Left kidney (tissue), 2 donors: ENCODE results near the gene CPSF4. TPM values are rescaled to one million over a fixed set of nuclear protein-coding genes. Genes with fewer than 3 reads are reported as not detected.
"Not testable (repeated sequence)": the region's sequence is repeated elsewhere in the genome, so short reads cannot be mapped to it uniquely, and the experiment has no call there.

Experiments used
- DNase-seq: peaks from one replicate; pipeline ENCODE4 v3.0.0-alpha.2; 2013
- polyA plus RNA-seq: library from polyadenylated mRNA; unstranded; fragments of 120-200 nt; gene quantifications from one replicate; pipeline ENCODE4 v1.2.1, GENCODE V29; 2013; ENCODE audit not compliant: insufficient read length

CPSF4 gene
- polyA plus RNA-seq, 1 donor = 41.8 TPM

- no peak for DNase-seq
These were observed 46.4 kb downstream of the CPSF4 start for GRCh38 chr7:99485094-99485493.

DNA sequence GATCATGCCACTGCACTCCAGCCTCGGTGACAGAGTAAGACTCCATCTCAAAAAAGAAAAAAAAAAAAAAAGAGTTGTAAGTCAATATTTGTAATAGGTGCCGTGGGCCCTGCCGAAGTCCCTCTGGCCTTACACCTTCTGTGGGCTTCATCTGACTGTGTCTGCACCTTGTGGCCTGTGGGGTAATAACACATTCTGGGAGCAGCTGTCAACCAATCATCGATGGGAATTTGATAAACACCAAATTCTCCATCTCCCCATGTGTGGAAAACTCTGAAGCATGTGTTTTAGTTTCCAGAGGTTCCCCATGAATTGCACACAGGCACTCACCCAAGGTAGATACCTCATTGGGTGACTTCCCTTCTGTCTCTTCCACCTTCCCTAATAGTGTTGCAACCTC is 50.5 kb downstream of the CPSF4 start:
- no peak for DNase-seq

- DNase-seq = no peak
These were observed 52.1 kb downstream of the CPSF4 start for GRCh38 chr7:99490878-99491277.

- DNase-seq = no peak
These were observed 55.1 kb downstream of the CPSF4 start for GRCh38 chr7:99493823-99494222.

- no peak for DNase-seq
These were observed 59.2 kb downstream of the CPSF4 start for GRCh38 chr7:99497766-99498545.

- no peak for DNase-seq
These were observed 59.8 kb downstream of the CPSF4 start for GRCh38 chr7:99498546-99498944.

DNA sequence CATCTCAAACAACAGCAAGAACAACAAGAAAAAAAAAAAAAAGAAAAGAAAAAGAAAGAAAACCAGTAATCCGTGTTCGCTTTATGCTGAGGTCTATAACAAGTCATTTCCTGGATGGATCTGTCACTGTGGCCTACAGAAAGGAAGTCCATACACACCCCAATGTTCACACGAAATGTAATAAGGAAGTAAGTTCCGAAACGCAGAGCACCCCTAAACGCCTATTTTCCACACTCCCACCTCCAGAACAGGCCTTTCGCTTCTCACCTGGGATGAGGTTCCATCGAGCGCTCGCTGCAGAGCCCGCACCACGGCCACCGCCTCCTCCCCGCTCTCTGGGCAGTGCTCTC is 60.6 kb downstream of the CPSF4 start:
- no peak for DNase-seq

GRCh38 chr7:99499721-99500636 is 61.2 kb downstream of the CPSF4 start, which contains the start of gene ZNF394:
Gene ZNF394 (minus strand): TSS chr7:99500281. CDS start chr7:99500093, 188 bp downstream.
- DNase-seq = peak; percentile 94

- no peak for DNase-seq
These were observed 61.9 kb downstream of the CPSF4 start for GRCh38 chr7:99500637-99501009.

DNA sequence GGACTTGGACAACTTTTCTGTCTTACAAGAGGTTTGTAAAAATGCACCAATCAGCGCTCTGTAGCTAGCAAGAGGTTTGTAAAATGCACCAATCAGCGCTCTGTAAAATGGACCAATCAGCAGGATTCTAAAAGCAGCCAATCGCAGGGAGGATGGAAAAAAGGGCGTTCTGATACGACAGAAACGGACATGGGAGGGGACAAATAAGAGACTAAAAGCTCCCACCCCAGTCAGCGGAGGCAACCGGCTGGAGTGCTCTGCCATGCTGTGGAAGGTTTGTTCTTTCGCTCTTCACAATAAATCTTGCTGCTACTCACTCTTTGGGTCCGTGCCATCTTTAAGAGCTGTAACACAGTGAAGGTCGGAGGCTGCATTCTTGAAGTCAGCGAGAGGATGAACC is 62.5 kb downstream of the CPSF4 start:
- DNase-seq = not testable (repeated sequence)

- DNase-seq = no peak
These were observed 65.5 kb downstream of the CPSF4 start for GRCh38 chr7:99504281-99504602.

DNA sequence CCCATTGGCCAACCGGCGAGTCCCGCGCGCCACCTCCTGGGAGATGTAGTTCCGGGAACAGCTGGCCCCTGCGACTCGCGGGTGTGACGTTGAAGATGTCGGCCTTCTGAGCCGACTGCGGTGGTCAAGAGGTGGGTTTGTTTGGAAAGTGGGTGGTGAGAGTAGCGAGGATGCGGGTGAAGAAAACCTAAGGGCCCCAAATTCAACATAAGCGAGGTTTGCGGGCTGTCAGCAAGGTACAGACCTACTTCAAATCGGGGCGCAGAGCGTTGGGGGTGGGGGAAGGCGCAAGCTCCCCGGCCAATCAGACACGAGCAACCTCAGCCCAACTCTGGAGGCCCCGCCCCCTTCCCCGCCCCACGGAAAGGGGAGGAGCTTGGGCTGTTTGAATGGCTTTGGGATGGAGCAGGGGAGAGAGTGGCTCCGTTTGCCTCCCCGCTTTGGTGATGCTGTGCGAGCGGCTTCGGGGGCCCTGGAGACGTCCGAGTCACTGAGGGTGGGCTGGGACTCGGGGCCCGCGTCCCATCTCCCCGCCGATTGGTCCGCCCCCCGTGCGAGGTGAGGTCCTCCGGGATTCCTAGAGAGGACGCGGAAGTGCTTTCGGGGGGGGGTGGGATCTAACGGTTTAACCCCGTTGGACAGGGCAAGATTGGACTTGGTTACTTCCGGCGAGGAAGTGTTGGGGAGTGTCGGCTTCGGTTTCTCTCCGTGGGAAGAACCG is 66.0 kb downstream of the CPSF4 start, which contains the start of gene ZKSCAN5:
Gene ZKSCAN5 (plus strand): TSS at position 60 of the 721 bp plus-strand sequence. CDS start 1,383 bp downstream, outside the sequence.
- DNase-seq = peak; percentile 98

GRCh38 chr7:99505324-99505662 is 66.5 kb downstream of the CPSF4 start:
- DNase-seq = no peak

Other genes starting within 250 kb of the CPSF4 start
- gene KPNA7, start 230.8 kb upstream of the CPSF4 start, polyA plus RNA-seq = not detected
- 0.20 TPM for gene MYH16, start 166.1 kb upstream of the CPSF4 start, polyA plus RNA-seq
- gene ARPC1A, start 113.0 kb upstream of the CPSF4 start, polyA plus RNA-seq = 108 TPM
- 26.9 TPM for gene ARPC1B, start 64.2 kb upstream of the CPSF4 start, polyA plus RNA-seq
- gene PDAP1, start 30.3 kb upstream of the CPSF4 start, polyA plus RNA-seq = 137 TPM
- gene BUD31, start 30.0 kb upstream of the CPSF4 start, polyA plus RNA-seq = 109 TPM
- 6.0 TPM for gene PTCD1, start 145 bp upstream of the CPSF4 start, polyA plus RNA-seq
- gene ATP5MF, start 27.2 kb downstream of the CPSF4 start, polyA plus RNA-seq = 421 TPM
- gene ZNF789, start 33.9 kb downstream of the CPSF4 start, polyA plus RNA-seq = 75.5 TPM
- 18.6 TPM for gene ZNF394, start 61.3 kb downstream of the CPSF4 start, polyA plus RNA-seq
- gene ZKSCAN5, start 65.7 kb downstream of the CPSF4 start, polyA plus RNA-seq = 16.8 TPM
- 16.2 TPM for gene FAM200A, start 113.2 kb downstream of the CPSF4 start, polyA plus RNA-seq
- 114 TPM for gene ZNF655, start 119.7 kb downstream of the CPSF4 start, polyA plus RNA-seq
- 2.3 TPM for gene TMEM225B, start 159.3 kb downstream of the CPSF4 start, polyA plus RNA-seq
- 20.4 TPM for gene ZSCAN25, start 178.0 kb downstream of the CPSF4 start, polyA plus RNA-seq
- 2.7 TPM for gene CYP3A5, start 241.1 kb downstream of the CPSF4 start, polyA plus RNA-seq